ENCODE data around the gene DAB2IP. TPM values are rescaled to one million over a fixed set of nuclear protein-coding genes. Genes with fewer than 3 reads are reported as not detected.

DAB2IP gene
- total and polyA plus RNA-seq, 2 experiments from 2014 or later: 8.9 to 42.8 TPM

GRCh38 chr9:121662359-121662758, 10.9 kb downstream of the DAB2IP start:
- Histone ChIP-seq H3K9me2 (ENCODE audit: insufficient read depth) (no peaks in the 10 kb centered on the region), H3F3A (replicated peaks; ENCODE audit: low read depth) (no peaks in the 10 kb centered on the region), H2AFZ (no peak overlapping the region), H3K36me3 (ENCODE audit: insufficient read depth) (no peaks in the 10 kb centered on the region), H4K20me1 (replicated peaks; ENCODE audit: insufficient read depth) (peaks cover 34% of the 10 kb centered on the region), H3K4me2 (no peak overlapping the region), H3K27ac (ENCODE audit: low read depth) (no peak overlapping the region), H3K4me1 (ENCODE audit: insufficient read depth) (peaks cover 18% of the 10 kb centered on the region; the same call in 1 of the 2 replicates), H3K27me3 (ENCODE audit: insufficient read depth) (no peaks in the 10 kb centered on the region), H3K4me3 (no peak overlapping the region), H3K79me2 (replicated peaks; ENCODE audit: insufficient read depth) (peaks cover 19% of the 10 kb centered on the region; the same call in 1 of the 2 replicates)
- no peak for DNase-seq (ENCODE audit: low spot score)
- Mint-ChIP-seq H3K4me3 (no peak overlapping the region), H3K27ac (no peak overlapping the region), H3K4me1 (peaks cover 36% of the 10 kb centered on the region), H3K9me3 (no peaks in the 10 kb centered on the region; the same call in 2 of the 3 replicates), H3K36me3 (ENCODE audit: low read depth) (peaks cover 9% of the 10 kb centered on the region; the same call in 1 of the 3 replicates), H3K27me3 (ENCODE audit: insufficient read depth, low read depth, poor library complexity) (peaks cover 1% of the 10 kb centered on the region)
- no peak for ATAC-seq
- TF ChIP-seq, protein P1, sequence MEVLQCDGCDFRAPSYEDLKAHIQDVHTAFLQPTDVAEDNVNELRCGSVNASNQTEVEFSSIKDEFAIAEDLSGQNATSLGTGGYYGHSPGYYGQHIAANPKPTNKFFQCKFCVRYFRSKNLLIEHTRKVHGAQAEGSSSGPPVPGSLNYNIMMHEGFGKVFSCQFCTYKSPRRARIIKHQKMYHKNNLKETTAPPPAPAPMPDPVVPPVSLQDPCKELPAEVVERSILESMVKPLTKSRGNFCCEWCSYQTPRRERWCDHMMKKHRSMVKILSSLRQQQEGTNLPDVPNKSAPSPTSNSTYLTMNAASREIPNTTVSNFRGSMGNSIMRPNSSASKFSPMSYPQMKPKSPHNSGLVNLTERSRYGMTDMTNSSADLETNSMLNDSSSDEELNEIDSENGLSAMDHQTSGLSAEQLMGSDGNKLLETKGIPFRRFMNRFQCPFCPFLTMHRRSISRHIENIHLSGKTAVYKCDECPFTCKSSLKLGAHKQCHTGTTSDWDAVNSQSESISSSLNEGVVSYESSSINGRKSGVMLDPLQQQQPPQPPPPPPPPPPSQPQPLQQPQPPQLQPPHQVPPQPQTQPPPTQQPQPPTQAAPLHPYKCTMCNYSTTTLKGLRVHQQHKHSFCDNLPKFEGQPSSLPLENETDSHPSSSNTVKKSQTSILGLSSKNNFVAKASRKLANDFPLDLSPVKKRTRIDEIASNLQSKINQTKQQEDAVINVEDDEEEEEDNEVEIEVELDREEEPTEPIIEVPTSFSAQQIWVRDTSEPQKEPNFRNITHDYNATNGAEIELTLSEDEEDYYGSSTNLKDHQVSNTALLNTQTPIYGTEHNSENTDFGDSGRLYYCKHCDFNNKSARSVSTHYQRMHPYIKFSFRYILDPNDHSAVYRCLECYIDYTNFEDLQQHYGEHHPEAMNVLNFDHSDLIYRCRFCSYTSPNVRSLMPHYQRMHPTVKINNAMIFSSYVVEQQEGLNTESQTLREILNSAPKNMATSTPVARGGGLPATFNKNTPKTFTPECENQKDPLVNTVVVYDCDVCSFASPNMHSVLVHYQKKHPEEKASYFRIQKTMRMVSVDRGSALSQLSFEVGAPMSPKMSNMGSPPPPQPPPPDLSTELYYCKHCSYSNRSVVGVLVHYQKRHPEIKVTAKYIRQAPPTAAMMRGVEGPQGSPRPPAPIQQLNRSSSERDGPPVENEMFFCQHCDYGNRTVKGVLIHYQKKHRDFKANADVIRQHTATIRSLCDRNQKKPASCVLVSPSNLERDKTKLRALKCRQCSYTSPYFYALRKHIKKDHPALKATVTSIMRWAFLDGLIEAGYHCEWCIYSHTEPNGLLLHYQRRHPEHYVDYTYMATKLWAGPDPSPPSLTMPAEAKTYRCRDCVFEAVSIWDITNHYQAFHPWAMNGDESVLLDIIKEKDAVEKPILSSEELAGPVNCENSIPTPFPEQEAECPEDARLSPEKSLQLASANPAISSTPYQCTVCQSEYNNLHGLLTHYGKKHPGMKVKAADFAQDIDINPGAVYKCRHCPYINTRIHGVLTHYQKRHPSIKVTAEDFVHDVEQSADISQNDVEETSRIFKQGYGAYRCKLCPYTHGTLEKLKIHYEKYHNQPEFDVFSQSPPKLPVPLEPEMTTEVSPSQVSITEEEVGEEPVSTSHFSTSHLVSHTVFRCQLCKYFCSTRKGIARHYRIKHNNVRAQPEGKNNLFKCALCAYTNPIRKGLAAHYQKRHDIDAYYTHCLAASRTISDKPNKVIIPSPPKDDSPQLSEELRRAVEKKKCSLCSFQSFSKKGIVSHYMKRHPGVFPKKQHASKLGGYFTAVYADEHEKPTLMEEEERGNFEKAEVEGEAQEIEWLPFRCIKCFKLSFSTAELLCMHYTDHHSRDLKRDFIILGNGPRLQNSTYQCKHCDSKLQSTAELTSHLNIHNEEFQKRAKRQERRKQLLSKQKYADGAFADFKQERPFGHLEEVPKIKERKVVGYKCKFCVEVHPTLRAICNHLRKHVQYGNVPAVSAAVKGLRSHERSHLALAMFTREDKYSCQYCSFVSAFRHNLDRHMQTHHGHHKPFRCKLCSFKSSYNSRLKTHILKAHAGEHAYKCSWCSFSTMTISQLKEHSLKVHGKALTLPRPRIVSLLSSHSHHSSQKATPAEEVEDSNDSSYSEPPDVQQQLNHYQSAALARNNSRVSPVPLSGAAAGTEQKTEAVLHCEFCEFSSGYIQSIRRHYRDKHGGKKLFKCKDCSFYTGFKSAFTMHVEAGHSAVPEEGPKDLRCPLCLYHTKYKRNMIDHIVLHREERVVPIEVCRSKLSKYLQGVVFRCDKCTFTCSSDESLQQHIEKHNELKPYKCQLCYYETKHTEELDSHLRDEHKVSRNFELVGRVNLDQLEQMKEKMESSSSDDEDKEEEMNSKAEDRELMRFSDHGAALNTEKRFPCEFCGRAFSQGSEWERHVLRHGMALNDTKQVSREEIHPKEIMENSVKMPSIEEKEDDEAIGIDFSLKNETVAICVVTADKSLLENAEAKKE (CRISPR knock-in tag; IDR thresholded peaks at IDR 0.05): no peak
- TF ChIP-seq ZNF331 (CRISPR knock-in tag; IDR thresholded peaks at IDR 0.05; ENCODE audit: low read depth) (no peak), ZNF114 (CRISPR knock-in tag; IDR thresholded peaks at IDR 0.05) (no peak), EZH2phosphoT487 (IDR thresholded peaks at IDR 0.05; ENCODE audit: unreplicated experiment) (no peak), POLR2AphosphoS5 (IDR thresholded peaks at IDR 0.05; ENCODE audit: low read depth) (no peak), EZH2 (IDR thresholded peaks at IDR 0.05; ENCODE audit: low read depth, unreplicated experiment) (no peak), STAT1 (IDR thresholded peaks at IDR 0.05; ENCODE audit: unreplicated experiment) (no peak), NANOG (IDR thresholded peaks at IDR 0.05; ENCODE audit: borderline replicate concordance) (no peak), JUNB (IDR thresholded peaks at IDR 0.05; ENCODE audit: unreplicated experiment) (no peak)
- TF ChIP-seq, protein P2, sequence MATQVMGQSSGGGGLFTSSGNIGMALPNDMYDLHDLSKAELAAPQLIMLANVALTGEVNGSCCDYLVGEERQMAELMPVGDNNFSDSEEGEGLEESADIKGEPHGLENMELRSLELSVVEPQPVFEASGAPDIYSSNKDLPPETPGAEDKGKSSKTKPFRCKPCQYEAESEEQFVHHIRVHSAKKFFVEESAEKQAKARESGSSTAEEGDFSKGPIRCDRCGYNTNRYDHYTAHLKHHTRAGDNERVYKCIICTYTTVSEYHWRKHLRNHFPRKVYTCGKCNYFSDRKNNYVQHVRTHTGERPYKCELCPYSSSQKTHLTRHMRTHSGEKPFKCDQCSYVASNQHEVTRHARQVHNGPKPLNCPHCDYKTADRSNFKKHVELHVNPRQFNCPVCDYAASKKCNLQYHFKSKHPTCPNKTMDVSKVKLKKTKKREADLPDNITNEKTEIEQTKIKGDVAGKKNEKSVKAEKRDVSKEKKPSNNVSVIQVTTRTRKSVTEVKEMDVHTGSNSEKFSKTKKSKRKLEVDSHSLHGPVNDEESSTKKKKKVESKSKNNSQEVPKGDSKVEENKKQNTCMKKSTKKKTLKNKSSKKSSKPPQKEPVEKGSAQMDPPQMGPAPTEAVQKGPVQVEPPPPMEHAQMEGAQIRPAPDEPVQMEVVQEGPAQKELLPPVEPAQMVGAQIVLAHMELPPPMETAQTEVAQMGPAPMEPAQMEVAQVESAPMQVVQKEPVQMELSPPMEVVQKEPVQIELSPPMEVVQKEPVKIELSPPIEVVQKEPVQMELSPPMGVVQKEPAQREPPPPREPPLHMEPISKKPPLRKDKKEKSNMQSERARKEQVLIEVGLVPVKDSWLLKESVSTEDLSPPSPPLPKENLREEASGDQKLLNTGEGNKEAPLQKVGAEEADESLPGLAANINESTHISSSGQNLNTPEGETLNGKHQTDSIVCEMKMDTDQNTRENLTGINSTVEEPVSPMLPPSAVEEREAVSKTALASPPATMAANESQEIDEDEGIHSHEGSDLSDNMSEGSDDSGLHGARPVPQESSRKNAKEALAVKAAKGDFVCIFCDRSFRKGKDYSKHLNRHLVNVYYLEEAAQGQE (IDR thresholded peaks at IDR 0.05; ENCODE audit: unreplicated experiment): no peak
- TF ChIP-seq, protein P3, sequence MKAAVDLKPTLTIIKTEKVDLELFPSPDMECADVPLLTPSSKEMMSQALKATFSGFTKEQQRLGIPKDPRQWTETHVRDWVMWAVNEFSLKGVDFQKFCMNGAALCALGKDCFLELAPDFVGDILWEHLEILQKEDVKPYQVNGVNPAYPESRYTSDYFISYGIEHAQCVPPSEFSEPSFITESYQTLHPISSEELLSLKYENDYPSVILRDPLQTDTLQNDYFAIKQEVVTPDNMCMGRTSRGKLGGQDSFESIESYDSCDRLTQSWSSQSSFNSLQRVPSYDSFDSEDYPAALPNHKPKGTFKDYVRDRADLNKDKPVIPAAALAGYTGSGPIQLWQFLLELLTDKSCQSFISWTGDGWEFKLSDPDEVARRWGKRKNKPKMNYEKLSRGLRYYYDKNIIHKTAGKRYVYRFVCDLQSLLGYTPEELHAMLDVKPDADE (IDR thresholded peaks at IDR 0.05): no peak

Data from GM23338 (cell line).